Measurements from ENCODE around the gene HECTD3. TPM values are rescaled to one million over a fixed set of nuclear protein-coding genes. Genes with fewer than 3 reads are reported as not detected.

HECTD3 gene
- polyA plus RNA-seq, 1 donor (not counting 4 experiments of a cell fraction or from before 2014, with no cell fraction given) = 28.1 TPM

DNA sequence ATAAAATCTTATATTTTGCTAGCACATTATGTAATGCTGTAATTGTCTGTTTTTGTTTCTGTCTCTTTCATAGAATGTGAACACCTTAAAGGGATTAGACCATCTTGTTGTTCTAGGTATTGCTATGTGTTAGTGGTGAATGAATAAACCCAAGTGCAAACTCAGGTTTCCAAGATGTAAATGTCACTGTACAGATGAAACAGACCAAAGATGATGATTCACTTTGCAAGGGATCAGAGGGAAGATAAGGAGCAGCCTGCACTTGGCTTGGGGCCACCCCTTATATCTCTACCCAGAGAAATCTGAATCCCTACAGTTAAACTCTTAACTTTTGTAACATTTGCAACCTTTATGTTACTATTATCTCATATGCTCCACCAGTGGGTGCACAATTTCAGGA, 26.3 kb upstream of the HECTD3 start:
- no peak for TF ChIP-seq CTCF (optimal IDR thresholded peaks at IDR 0.05 in 1 of 3, IDR thresholded peaks at IDR 0.05 in 1 of 3, conservative IDR thresholded peaks at IDR 0.05 in 1 of 3; ENCODE audit: extremely low read depth in 1 of 3, insufficient read depth in 2 of 3, low read length in 3 of 3)
- no peak for TF ChIP-seq EZH2 (IDR thresholded peaks at IDR 0.05; ENCODE audit: low read length)
- Histone ChIP-seq H3K79me2 (ENCODE audit: control insufficient read depth, insufficient read depth, low read length) (no peaks in the 10 kb centered on the region), H3K9ac (ENCODE audit: control insufficient read depth, extremely low read depth, insufficient read depth, low read length) (no peak overlapping the region), H2AFZ (ENCODE audit: control insufficient read depth, low read length) (no peak overlapping the region), H3K27me3 (ENCODE audit: control insufficient read depth, extremely low read depth, insufficient read depth, low read length) (no peaks in the 10 kb centered on the region), H4K20me1 (ENCODE audit: control insufficient read depth, extremely low read depth, insufficient read depth, low read length) (no peaks in the 10 kb centered on the region), H3K4me2 (ENCODE audit: control insufficient read depth, extremely low read depth, insufficient read depth, low read depth, low read length) (no peak overlapping the region), H3K4me1 (ENCODE audit: control insufficient read depth, extremely low read depth, insufficient read depth, low read length) (no peaks in the 10 kb centered on the region), H3K9me1 (ENCODE audit: control insufficient read depth, extremely low read depth, insufficient read depth, low read length) (no peaks in the 10 kb centered on the region), H3K36me3 (ENCODE audit: control insufficient read depth in 2 of 2, extremely low read depth in 1 of 2, insufficient read depth in 2 of 2, low read length in 2 of 2) (no peaks in the 10 kb centered on the region), H3K27ac (ENCODE audit: control insufficient read depth, insufficient read depth, low read length) (no peak overlapping the region), H3K9me3 (ENCODE audit: control insufficient read depth, low read depth, low read length) (no peaks in the 10 kb centered on the region), H3K4me3 (ENCODE audit: control insufficient read depth in 2 of 3, extremely low read depth in 1 of 3, insufficient read depth in 2 of 3, low read depth in 1 of 3, low read length in 3 of 3) (no peak overlapping the region)
- dilution Hi-C loops (cut with MboI; ENCODE audit: extremely low pct_ligation_motif_present, low sequenced_read_pairs) = no loop called here
- FAIRE-seq (no peak), DNase-seq (ENCODE audit: low read depth, low spot score) (no peak)

DNA sequence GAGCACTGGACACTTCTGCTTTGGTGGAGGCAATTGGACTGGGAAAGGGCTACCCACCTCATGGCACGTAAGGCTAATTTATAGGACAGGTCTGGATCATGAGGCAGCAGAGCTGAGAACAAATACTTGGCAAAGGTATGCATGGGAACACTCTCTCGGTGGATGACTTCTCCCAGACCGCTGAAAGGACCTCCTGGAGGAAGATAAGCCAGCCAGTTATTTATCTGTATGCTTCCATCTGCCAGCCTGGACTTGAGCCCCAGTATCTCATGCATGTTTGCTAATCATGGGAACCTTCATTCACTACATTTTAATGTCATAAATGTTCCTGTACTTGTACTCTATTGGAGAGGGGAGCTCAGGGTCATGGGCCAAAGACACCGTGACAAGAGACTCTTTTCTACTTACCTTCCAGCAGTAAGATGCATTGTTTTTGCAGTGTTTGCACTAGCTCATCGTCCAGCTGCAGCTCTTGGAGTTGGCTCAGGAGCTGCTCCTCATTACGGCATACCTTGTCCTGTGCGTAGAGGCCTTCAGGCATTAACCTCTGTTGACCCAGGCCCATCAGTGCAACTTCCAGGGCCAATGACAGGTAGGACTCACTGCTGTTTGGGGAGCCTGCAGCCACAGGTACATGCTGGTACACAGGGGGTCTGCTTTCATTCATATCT, 24.6 kb upstream of the HECTD3 start:
- Histone ChIP-seq H3K79me2 (ENCODE audit: control insufficient read depth, insufficient read depth, low read length) (no peaks in the 10 kb centered on the region), H3K36me3 (ENCODE audit: control insufficient read depth in 2 of 2, extremely low read depth in 1 of 2, insufficient read depth in 2 of 2, low read length in 2 of 2) (no peaks in the 10 kb centered on the region), H2AFZ (ENCODE audit: control insufficient read depth, low read length) (no peak overlapping the region), H3K4me2 (ENCODE audit: control insufficient read depth, extremely low read depth, insufficient read depth, low read depth, low read length) (no peak overlapping the region), H3K4me3 (ENCODE audit: control insufficient read depth in 2 of 3, extremely low read depth in 1 of 3, insufficient read depth in 2 of 3, low read depth in 1 of 3, low read length in 3 of 3) (no peak overlapping the region), H3K4me1 (ENCODE audit: control insufficient read depth, extremely low read depth, insufficient read depth, low read length) (no peaks in the 10 kb centered on the region), H4K20me1 (ENCODE audit: control insufficient read depth, extremely low read depth, insufficient read depth, low read length) (no peaks in the 10 kb centered on the region), H3K27me3 (ENCODE audit: control insufficient read depth, extremely low read depth, insufficient read depth, low read length) (no peaks in the 10 kb centered on the region), H3K9ac (ENCODE audit: control insufficient read depth, extremely low read depth, insufficient read depth, low read length) (no peak overlapping the region), H3K9me3 (ENCODE audit: control insufficient read depth, low read depth, low read length) (no peaks in the 10 kb centered on the region), H3K27ac (ENCODE audit: control insufficient read depth, insufficient read depth, low read length) (no peak overlapping the region), H3K9me1 (ENCODE audit: control insufficient read depth, extremely low read depth, insufficient read depth, low read length) (no peaks in the 10 kb centered on the region)
- dilution Hi-C loops (cut with MboI; ENCODE audit: extremely low pct_ligation_motif_present, low sequenced_read_pairs) = no loop called here
- TF ChIP-seq EZH2 (IDR thresholded peaks at IDR 0.05; ENCODE audit: low read length) (no peak), CTCF (optimal IDR thresholded peaks at IDR 0.05 in 1 of 3, IDR thresholded peaks at IDR 0.05 in 1 of 3, conservative IDR thresholded peaks at IDR 0.05 in 1 of 3; ENCODE audit: extremely low read depth in 1 of 3, insufficient read depth in 2 of 3, low read length in 3 of 3) (no peak)
- FAIRE-seq = no peak
- DNase-seq (ENCODE audit: low read depth, low spot score) = no peak

Data from keratinocyte (primary cell).